H1 (cell line): Measurements from ENCODE around the gene GLTP. TPM values are rescaled to one million over a fixed set of nuclear protein-coding genes. Genes with fewer than 3 reads are reported as not detected.

Experiments
- CTCF ChIA-PET: fragments of 300-600 bp; sonication (Branson Sonifier 250); formaldehyde crosslinking; loops from one replicate; lab custom pipeline; 2021; ENCODE audit not compliant: partially characterized antibody; lab: Charles Lee
- POLR2A ChIA-PET: fragments of 300-600 bp; sonication (Branson Sonifier 250); formaldehyde crosslinking; loops from one replicate; lab custom pipeline; 2021; ENCODE audit warnings: inconsistent platforms; ENCODE audit not compliant: partially characterized antibody; lab: Charles Lee
- DNase-seq, 2 experiments: peaks; one replicate each; pipeline versions ENCODE4 v3.0.0 to v3.0.0-alpha.2; 2010 to 2022; ENCODE audit warnings: low spot score in 2 of 2, low read depth in 1 of 2, mixed read lengths in 1 of 2
- FAIRE-seq: peaks from 2 replicates; lab custom pipeline; 2011; peaks lifted over from hg19 to GRCh38; lab: Jason Lieb, UNC
- H2AFZ ChIP-seq: 2 replicates; pipeline ENCODE4 v1.8.1; 2012; ENCODE audit warnings: low read length, inconsistent platforms
- H2AK5ac ChIP-seq: 2 replicates; pipeline ENCODE4 v1.6.1; 2013; ENCODE audit warnings: low read depth, low read length
- H2BK120ac ChIP-seq: replicated peaks from 2 replicates; pipeline ENCODE3; 2013; ENCODE audit warnings: low read depth, low read length, inconsistent platforms
- H2BK12ac ChIP-seq: 2 replicates; pipeline ENCODE4 v1.6.1; 2013; ENCODE audit warnings: low read depth, low read length
- H2BK15ac ChIP-seq: 2 replicates; pipeline ENCODE4 v1.6.1; 2013; ENCODE audit warnings: low read length
- H2BK20ac ChIP-seq: 2 replicates; pipeline ENCODE4 v1.6.1; 2013; ENCODE audit warnings: low read length
- H2BK5ac ChIP-seq: 2 replicates; pipeline ENCODE4 v1.6.1; 2013; ENCODE audit warnings: low read depth, low read length
- H3K14ac ChIP-seq: 2 replicates; pipeline ENCODE4 v1.6.1; 2013; ENCODE audit warnings: inconsistent platforms; ENCODE audit not compliant: insufficient read length
- H3K18ac ChIP-seq: 2 replicates; pipeline ENCODE4 v1.6.1; 2013; ENCODE audit warnings: low read length; ENCODE audit errors: extremely low read depth
- H3K23ac ChIP-seq: 2 replicates; pipeline ENCODE4 v1.6.1; 2013; ENCODE audit warnings: inconsistent platforms; ENCODE audit not compliant: insufficient read length
- H3K23me2 ChIP-seq: 2 replicates; pipeline ENCODE4 v1.6.1; 2013; ENCODE audit warnings: low read depth, low read length
- H3K27ac ChIP-seq: 2 replicates; pipeline ENCODE4 v1.6.1; 2011; ENCODE audit warnings: low read depth, low read length, inconsistent platforms
- H3K27me3 ChIP-seq, 4 experiments: replicated peaks in 1 of 4; 1 replicate in 1 of 4; 2 replicates in 3 of 4; pipeline versions ENCODE4 v1.6.1 to v1.8.1; 2011 to 2013; ENCODE audit warnings: low read length in 3 of 4, mild to moderate bottlenecking in 3 of 4, inconsistent platforms in 2 of 4, mixed read lengths in 2 of 4, moderate library complexity in 1 of 4; ENCODE audit not compliant: control insufficient read depth in 3 of 4, insufficient read depth in 3 of 4; ENCODE audit errors: extremely low read depth in 1 of 4
- H3K36me3 ChIP-seq, 4 experiments: 2 replicates each; pipeline versions ENCODE4 v1.6.1 to v1.8.1; 2011 to 2013; ENCODE audit warnings: mild to moderate bottlenecking in 4 of 4, low read length in 3 of 4, moderate library complexity in 2 of 4, control low read depth in 1 of 4, inconsistent platforms in 1 of 4; ENCODE audit not compliant: insufficient read depth in 4 of 4, control insufficient read depth in 2 of 4
- H3K4ac ChIP-seq: replicated peaks from 2 replicates; pipeline ENCODE3; 2013; ENCODE audit warnings: low read length, low read depth, mixed read lengths, inconsistent platforms; ENCODE audit not compliant: insufficient read length
- H3K4me1 ChIP-seq, 4 experiments: replicated peaks in 1 of 4; 1 replicate in 1 of 4; 2 replicates in 3 of 4; pipeline versions ENCODE4 v1.6.1 to v1.8.1; 2011 to 2013; ENCODE audit warnings: low read length in 3 of 4, inconsistent platforms in 2 of 4, mixed read lengths in 1 of 4; ENCODE audit not compliant: insufficient read depth in 4 of 4, control insufficient read depth in 3 of 4
- H3K4me2 ChIP-seq, 2 experiments: 2 replicates each; pipeline versions ENCODE4 v1.6.1 to v1.8.1; 2011 to 2013; ENCODE audit warnings: low read depth in 2 of 2, low read length in 2 of 2, control low read depth in 1 of 2, inconsistent platforms in 1 of 2, mild to moderate bottlenecking in 1 of 2; ENCODE audit not compliant: insufficient read depth in 1 of 2
- H3K4me3 ChIP-seq, 4 experiments: fragments of 200-600, 300-600 bp in 1 of 4; sonication (generic), shearing (Covaris generic), sonication (Bioruptor Twin) in 1 of 4; 2 replicates each; pipeline versions ENCODE4 v1.5.1 to v1.8.1; 2011 to 2016; ENCODE audit warnings: low read length in 4 of 4, low read depth in 3 of 4, control low read depth in 2 of 4, inconsistent platforms in 2 of 4, mild to moderate bottlenecking in 2 of 4, mixed read lengths in 1 of 4, moderate library complexity in 1 of 4; ENCODE audit not compliant: insufficient read depth in 2 of 4; ENCODE audit errors: extremely low read depth in 1 of 4
- H3K56ac ChIP-seq: replicated peaks from 2 replicates; pipeline ENCODE3; 2013; ENCODE audit warnings: low read depth, mild to moderate bottlenecking, mixed read lengths, low read length, inconsistent platforms; ENCODE audit not compliant: insufficient read length
- H3K79me1 ChIP-seq: 2 replicates; pipeline ENCODE4 v1.6.1; 2013; ENCODE audit warnings: low read depth, low read length, control low read depth
- H3K79me2 ChIP-seq, 2 experiments: 2 replicates each; pipeline versions ENCODE4 v1.6.1 to v1.8.1; 2012 to 2013; ENCODE audit warnings: low read length in 2 of 2, mild to moderate bottlenecking in 2 of 2, inconsistent platforms in 1 of 2; ENCODE audit not compliant: insufficient read depth in 2 of 2, control insufficient read depth in 1 of 2
- H3K9ac ChIP-seq, 4 experiments: replicated peaks in 1 of 4; 1 replicate in 1 of 4; 2 replicates in 3 of 4; pipeline versions ENCODE4 v1.6.1 to v1.8.1; 2011 to 2013; ENCODE audit warnings: low read depth in 3 of 4, low read length in 3 of 4, control low read depth in 2 of 4, mild to moderate bottlenecking in 2 of 4, moderate library complexity in 2 of 4, inconsistent platforms in 1 of 4; ENCODE audit errors: extremely low read depth in 1 of 4
- H3K9me3 ChIP-seq, 2 experiments: 2 replicates each; pipeline versions ENCODE4 v1.6.1 to v1.8.1; 2012 to 2013; ENCODE audit warnings: mild to moderate bottlenecking in 2 of 2, moderate library complexity in 2 of 2, control low read depth in 1 of 2, inconsistent platforms in 1 of 2, low read depth in 1 of 2, low read length in 1 of 2, mixed read lengths in 1 of 2; ENCODE audit not compliant: insufficient read depth in 2 of 2
- H4K20me1 ChIP-seq, 2 experiments: replicated peaks in 1 of 2; 2 replicates each; pipeline versions ENCODE3 to v1.8.1; 2011 to 2013; ENCODE audit warnings: inconsistent platforms in 2 of 2, low read length in 2 of 2, mild to moderate bottlenecking in 1 of 2; ENCODE audit not compliant: insufficient read depth in 2 of 2, control insufficient read depth in 1 of 2
- H4K5ac ChIP-seq: 2 replicates; pipeline ENCODE4 v1.6.1; 2013; ENCODE audit warnings: low read length, low read depth, mixed read lengths, inconsistent platforms; ENCODE audit not compliant: insufficient read length
- H4K8ac ChIP-seq: 2 replicates; pipeline ENCODE4 v1.8.0; 2013; ENCODE audit warnings: mild to moderate bottlenecking, moderate library complexity, low read length, inconsistent platforms; ENCODE audit not compliant: insufficient read depth; ENCODE audit errors: extremely low read depth
- H4K91ac ChIP-seq: replicated peaks from 2 replicates; pipeline ENCODE3; 2013; ENCODE audit warnings: low read length, mixed read lengths, inconsistent platforms; ENCODE audit not compliant: insufficient read length
- ASH2L ChIP-seq: fragments of 200-600, 300-600 bp; sonication (generic); IDR thresholded peaks from one replicate; pipeline ENCODE4 v1.7.1; 2017; ENCODE audit warnings: low read length
- CBX8 ChIP-seq: fragments of 300-800, 300-1000 bp; sonication (generic); IDR thresholded peaks from 2 replicates; pipeline ENCODE4 v1.7.1; 2016; ENCODE audit warnings: low read depth, low read length, borderline replicate concordance
- EP300 ChIP-seq, 2 experiments: IDR thresholded peaks; 1 replicate in 1 of 2; 2 replicates in 1 of 2; pipeline ENCODE4 v1.6.1; 2011 to 2012; ENCODE audit warnings: low read depth in 2 of 2, low read length in 2 of 2, mild to moderate bottlenecking in 2 of 2, borderline replicate concordance in 1 of 2, inconsistent platforms in 1 of 2, moderate library complexity in 1 of 2
- GABPA ChIP-seq: IDR thresholded peaks from 2 replicates; pipeline ENCODE4 v1.6.1; 2011; ENCODE audit warnings: mild to moderate bottlenecking, low read length, moderate library complexity, borderline replicate concordance; ENCODE audit not compliant: insufficient read depth
- HDAC2 ChIP-seq, 2 experiments: fragments of 300-600 bp in 1 of 2; sonication (generic) in 1 of 2; IDR thresholded peaks; 2 replicates each; pipeline ENCODE4 v1.6.1; 2011 to 2012; ENCODE audit warnings: low read depth in 2 of 2, low read length in 2 of 2, mild to moderate bottlenecking in 2 of 2, moderate library complexity in 2 of 2, borderline replicate concordance in 1 of 2, inconsistent platforms in 1 of 2
- NANOG ChIP-seq: IDR thresholded peaks from 2 replicates; pipeline ENCODE4 v1.6.1; 2011; ENCODE audit warnings: low read length, low read depth, mild to moderate bottlenecking, inconsistent platforms; ENCODE audit not compliant: insufficient read depth, poor library complexity, severe bottlenecking
- NRF1 ChIP-seq: IDR thresholded peaks from 2 replicates; pipeline ENCODE4 v1.6.1; 2011; ENCODE audit warnings: mild to moderate bottlenecking, low read depth, low read length, improper control_type of control experiment
- PHF8 ChIP-seq: fragments of 200-600 bp; sonication (generic); conservative IDR thresholded peaks from 2 replicates; pipeline ENCODE4 v1.7.1; 2012; ENCODE audit warnings: low read depth, mild to moderate bottlenecking, inconsistent platforms, low read length, moderate library complexity
- SUZ12 ChIP-seq: fragments of 200-600 bp; sonication (generic); IDR thresholded peaks from 2 replicates; pipeline ENCODE4 v1.6.1; 2012; ENCODE audit warnings: mild to moderate bottlenecking, inconsistent platforms, low read length, moderate library complexity, mixed read lengths
- TAF7 ChIP-seq: optimal IDR thresholded peaks from 2 replicates; pipeline ENCODE3; 2011; ENCODE audit warnings: low read depth, mild to moderate bottlenecking, inconsistent platforms, low read length, moderate library complexity, borderline replicate concordance
- TBP ChIP-seq: IDR thresholded peaks from 2 replicates; pipeline ENCODE4 v1.6.1; 2011; ENCODE audit warnings: low read depth, low read length, improper control_type of control experiment
- USF2 ChIP-seq: IDR thresholded peaks from 2 replicates; pipeline ENCODE4 v1.6.1; 2011; ENCODE audit warnings: low read length, improper control_type of control experiment
- WGBS, 2 experiments: shearing (Covaris generic) in 1 of 2; methylation state at CpG; one replicate each; pipeline versions ENCODE4 v1.1.6 to v1.1.7; 2013 to 2015; ENCODE audit warnings: low lambda C conversion rate in 2 of 2, mixed read lengths in 2 of 2, inconsistent platforms in 1 of 2, low coverage in 1 of 2, missing lambda C conversion rate in 1 of 2; ENCODE audit not compliant: insufficient replicate concordance in 2 of 2, insufficient coverage in 1 of 2, insufficient read length in 1 of 2; ENCODE audit errors: extremely low coverage in 1 of 2, missing lambda C conversion rate in 1 of 2; 5-methylcytosine and 5-hydroxymethylcytosine counted together
- polyA plus RNA-seq, 7 experiments: library from polyadenylated mRNA; depleted of rRNA in 3 of 7; stranded (reverse) in 5 of 7; unstranded in 2 of 7; fragments of >200 nt in 5 of 7; fragments of 200-250 nt in 2 of 7; gene quantifications; 1 replicate in 5 of 7; 2 replicates in 1 of 7; 4 replicates in 1 of 7; pipeline versions ENCODE4 v1.2.1 to v1.2.3, GENCODE V29; 2011 to 2013; ENCODE audit warnings: missing spikeins in 2 of 7, mixed read lengths in 2 of 7
- total RNA-seq: library from RNA; stranded (reverse); fragmentation: NEBNext Ultra II Directional; extraction: Animal tissue kit (Norgen Biotek cat#: 25700); gene quantifications from 2 replicates; pipeline ENCODE4 v1.2.1, GENCODE V29; 2021

Gene GLTP
- total and polyA plus RNA-seq, 2 of the 8 experiments (the other 6 are each of a cell fraction or from before 2014, with no cell fraction given), result 9.8 to 26.1 TPM

DNA sequence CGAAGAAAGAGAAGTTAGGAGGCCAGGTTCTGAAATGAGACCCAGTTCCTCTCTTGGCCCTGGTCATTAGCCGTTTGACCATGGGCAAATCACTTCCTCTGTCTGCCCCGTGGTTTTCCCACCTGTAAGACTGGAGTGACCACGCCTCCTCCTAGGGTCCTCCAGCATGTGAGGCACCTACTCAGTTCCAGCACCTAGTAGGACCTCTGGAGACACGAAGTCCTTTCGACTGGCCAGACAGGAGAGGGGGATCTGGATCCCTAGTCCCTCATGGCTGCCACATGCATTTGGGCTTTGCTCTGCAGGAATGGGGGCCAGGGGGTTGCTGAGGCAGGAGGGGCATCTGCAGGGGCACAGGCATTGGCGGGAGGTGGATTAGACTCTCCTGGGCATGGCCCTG is 63.5 kb downstream of the GLTP start:
- no peak overlapping the region for H3K18ac ChIP-seq
- CTCF ChIA-PET, result interaction anchor here (2.8 kb wide), 1 partner anchor 11 kb away, joined by 28 read pairs; no protein-coding TSS in a partner anchor
- 93% methylated on average over 7 of the region's 7 CpGs; no CpG with 5 or more reads in 1 of the 2 experiments for WGBS, 2 experiments
- TF ChIP-seq NRF1 (no peak), CBX8 (no peak), NANOG (no peak), SUZ12 (no peak), ASH2L (no peak), EP300 (IDR thresholded peaks at IDR 0.05; ENCODE audit: borderline replicate concordance in 1 of 2, low read depth in 2 of 2, low read length in 2 of 2) (no peak), USF2 (no peak), PHF8 (no peak), TBP (no peak), HDAC2 (IDR thresholded peaks at IDR 0.05; ENCODE audit: borderline replicate concordance in 1 of 2, low read depth in 2 of 2, low read length in 2 of 2) (no peak), TAF7 (no peak), GABPA (no peak)

More for the DNA sequence above, 63.5 kb downstream of the GLTP start:
- FAIRE-seq (no peak), DNase-seq (no peak)
- no peak overlapping the region for H2BK120ac ChIP-seq
- H2BK5ac ChIP-seq, result no peak overlapping the region
- no peak overlapping the region for H3K56ac ChIP-seq
- no peak overlapping the region for H2BK12ac ChIP-seq
- H3K4me3 ChIP-seq, result no peak overlapping the region
- H2BK20ac ChIP-seq, result no peak overlapping the region
- no peak overlapping the region for H3K14ac ChIP-seq
- H3K27me3 ChIP-seq, result no peaks in the 10 kb centered on the region
- H2AFZ ChIP-seq, result no peak overlapping the region
- H4K8ac ChIP-seq, result no peak overlapping the region
- no peak overlapping the region for H4K91ac ChIP-seq
- H3K4me1 ChIP-seq, result no peaks in the 10 kb centered on the region; a peak in 1 of 7 replicates
- H2AK5ac ChIP-seq, result no peak overlapping the region
- H3K79me1 ChIP-seq, result no peaks in the 10 kb centered on the region
- no peak overlapping the region for H3K27ac ChIP-seq
- H2BK15ac ChIP-seq, result no peak overlapping the region
- no peak overlapping the region for H3K23ac ChIP-seq
- H3K9me3 ChIP-seq, result 0 out of 4 replicates have a peak, but pooled peaks cover 0 to 5% of the 10 kb centered on the region in 2 experiments
- H4K20me1 ChIP-seq, result peaks cover 0 to 8% of the 10 kb centered on the region in 2 experiments
- no peak overlapping the region for H3K4ac ChIP-seq
- no peak overlapping the region for H3K4me2 ChIP-seq
- H3K36me3 ChIP-seq, result no peaks in the 10 kb centered on the region
- no peak overlapping the region for H3K9ac ChIP-seq
- H3K79me2 ChIP-seq, result no peaks in the 10 kb centered on the region
- POLR2A ChIA-PET, result no interaction called here
- no peak overlapping the region for H4K5ac ChIP-seq
- peaks cover 12% of the 10 kb centered on the region; the same call in 1 of the 2 replicates for H3K23me2 ChIP-seq
